Adipose tissue (tissue), 3 donors: ENCODE data around the gene RAB3IP. TPM values are rescaled to one million over a fixed set of nuclear protein-coding genes. Genes with fewer than 3 reads are reported as not detected.
"Not testable (repeated sequence)": the region's sequence is repeated elsewhere in the genome, so short reads cannot be mapped to it uniquely, and the experiment has no call there.

Experiments used
- H3K27ac ChIP-seq: one replicate; pipeline ENCODE4 v1.5.1; 2013; ENCODE audit warnings: low read depth, low read length
- WGBS, 3 donors: extraction: QIAGEN DNeasy Blood & Tissue Kit; methylation state at CpG; one replicate each; pipeline ENCODE4 v1.1.7; 2013; 5-methylcytosine and 5-hydroxymethylcytosine counted together
- polyA plus RNA-seq, 3 donors: library from polyadenylated mRNA; stranded (reverse); fragments of 200-250 nt; gene quantifications; one replicate each; pipeline ENCODE4 v1.2.3, GENCODE V29; 2013
- donor health status: healthy with polysubstance abuse.
- donor health status: Bipolar disorder and iron deficiency.
- donor health status: healthy.

RAB3IP gene
- polyA plus RNA-seq, 3 donors: 1.9 to 13.6 (median 4.4) TPM

GRCh38 chr12:69739287-69740191 is 879 bp downstream of the RAB3IP start:
- 0 to 1% (median 0%) methylated on average over 47 to 66 of the region's 66 CpGs for WGBS, 3 donors
- no peak overlapping the region for H3K27ac ChIP-seq

- WGBS, 3 donors: 82 to 93% (median 92%) methylated on average over 4 of the region's 4 CpGs
- no peak overlapping the region for H3K27ac ChIP-seq
Observed at GRCh38 chr12:69744109-69744508, 5.4 kb downstream of the RAB3IP start.

DNA sequence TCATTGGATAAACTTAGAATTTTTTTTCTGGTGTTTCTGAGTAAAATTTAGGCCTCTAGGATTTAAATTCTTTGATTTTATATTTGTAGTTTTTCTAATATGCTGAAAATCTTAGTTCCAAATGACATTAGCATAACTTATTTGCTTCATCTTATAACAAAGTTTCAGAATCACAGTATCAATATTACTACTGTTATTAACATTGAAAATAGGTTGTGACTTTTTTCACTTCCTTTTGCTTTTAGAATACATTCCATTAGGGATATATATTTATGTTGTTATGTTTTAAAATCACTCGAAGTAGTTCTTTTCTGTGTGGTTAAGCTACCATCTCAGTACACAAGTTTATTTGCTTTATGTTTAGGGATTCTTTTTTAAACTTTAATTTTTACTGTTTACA is 12.8 kb downstream of the RAB3IP start:
- WGBS, 3 donors: 57 to 78% (median 75%) methylated on average over 1 of the region's 1 CpG

DNA sequence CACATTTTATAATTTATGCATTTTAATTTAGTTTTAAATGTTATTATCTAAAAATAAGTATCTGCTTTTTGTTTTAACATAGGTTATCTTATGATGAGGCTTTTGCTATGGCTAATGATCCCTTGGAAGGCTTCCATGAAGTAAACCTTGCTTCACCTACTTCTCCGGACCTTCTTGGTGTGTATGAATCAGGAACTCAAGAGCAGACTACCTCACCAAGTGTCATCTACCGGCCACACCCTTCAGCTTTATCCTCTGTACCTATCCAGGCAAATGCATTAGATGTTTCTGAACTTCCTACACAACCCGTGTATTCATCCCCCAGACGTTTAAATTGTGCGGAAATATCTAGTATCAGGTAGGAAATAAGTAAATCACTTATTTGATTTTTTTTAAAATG is 16.6 kb downstream of the RAB3IP start:
- 93% methylated on average over 5 of the region's 5 CpGs for WGBS, 3 donors
- H3K27ac ChIP-seq: no peak overlapping the region

More for the DNA sequence above, 12.8 kb downstream of the RAB3IP start:
- H3K27ac ChIP-seq: no peak overlapping the region

- 93 to 96% (median 93%) methylated on average over 6 of the region's 6 CpGs for WGBS, 3 donors
- H3K27ac ChIP-seq: no peak overlapping the region
Observed at GRCh38 chr12:69756088-69756755, 17.6 kb downstream of the RAB3IP start.

DNA sequence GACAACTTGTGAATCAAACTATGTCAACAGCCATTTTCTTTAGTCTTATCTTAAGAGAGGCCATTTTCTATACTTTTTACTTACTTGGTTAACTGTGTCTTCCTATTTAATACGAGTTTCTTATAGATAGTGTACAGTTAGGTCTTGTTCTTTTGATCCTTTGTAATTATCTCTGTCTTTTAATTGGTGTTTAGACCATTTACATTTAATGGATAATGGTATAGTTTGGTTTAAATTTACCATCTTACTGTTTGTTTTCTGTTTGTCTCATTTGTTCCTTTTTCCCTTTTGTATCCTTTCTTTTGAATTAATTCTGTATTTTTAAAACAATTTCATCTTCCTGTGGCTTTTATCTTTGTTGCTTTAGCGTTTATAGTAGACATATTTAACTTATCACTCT is 19.4 kb downstream of the RAB3IP start:
- WGBS, 3 donors: 86 to 97% (median 90%) methylated on average over 2 of the region's 2 CpGs
- H3K27ac ChIP-seq: no peak overlapping the region

- H3K27ac ChIP-seq: not testable (repeated sequence)
- whole genome bisulfite sequencing, 3 donors: 96 to 99% (median 97%) methylated on average over 18 to 39 of the region's 39 CpGs
Observed at GRCh38 chr12:69759581-69759980, 20.9 kb downstream of the RAB3IP start.

DNA sequence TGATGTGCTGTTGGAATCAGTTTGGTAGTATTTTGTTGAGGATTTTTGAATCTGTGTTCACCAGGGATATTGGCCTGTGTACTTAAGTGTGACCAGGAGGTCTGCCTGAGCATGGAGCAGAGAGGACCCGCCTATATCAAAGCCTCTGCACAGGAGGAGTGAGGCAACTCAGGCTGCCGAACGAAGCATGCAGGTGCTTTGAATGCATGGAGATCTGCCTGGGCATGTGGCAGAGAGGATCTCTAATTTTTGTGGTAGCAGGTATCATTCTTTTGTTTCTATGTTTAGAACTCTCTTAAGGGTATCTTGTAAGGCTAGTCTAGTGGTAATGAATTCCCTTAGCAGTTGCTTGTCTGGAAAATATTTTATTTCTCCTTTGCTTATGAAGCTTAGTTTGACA is 26.9 kb downstream of the RAB3IP start:
- no peak overlapping the region for H3K27ac ChIP-seq
- WGBS, 3 donors: 87 to 98% (median 93%) methylated on average over 3 of the region's 3 CpGs

DNA sequence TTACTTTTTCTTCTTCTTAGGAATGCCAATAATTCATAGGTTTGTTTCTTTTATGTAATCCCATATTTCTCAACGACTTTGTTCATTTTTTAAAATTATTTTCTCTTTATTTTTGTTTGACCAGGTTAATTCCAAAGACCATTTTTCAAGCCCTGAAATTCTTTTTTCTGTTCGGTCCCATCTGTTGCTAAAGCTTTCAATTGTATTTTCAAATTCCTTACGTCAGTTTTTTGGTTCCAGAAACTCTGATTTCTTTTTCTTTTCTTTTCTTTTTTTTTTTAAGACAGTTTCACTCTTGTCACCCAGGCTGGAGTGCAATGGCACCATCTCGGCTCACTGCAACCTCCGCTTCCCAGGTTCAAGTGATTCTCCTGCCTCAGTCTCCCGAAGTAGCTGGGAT is 27.6 kb downstream of the RAB3IP start:
- H3K27ac ChIP-seq: no peak overlapping the region
- 92 to 97% (median 92%) methylated on average over 6 of the region's 6 CpGs for WGBS, 3 donors

DNA sequence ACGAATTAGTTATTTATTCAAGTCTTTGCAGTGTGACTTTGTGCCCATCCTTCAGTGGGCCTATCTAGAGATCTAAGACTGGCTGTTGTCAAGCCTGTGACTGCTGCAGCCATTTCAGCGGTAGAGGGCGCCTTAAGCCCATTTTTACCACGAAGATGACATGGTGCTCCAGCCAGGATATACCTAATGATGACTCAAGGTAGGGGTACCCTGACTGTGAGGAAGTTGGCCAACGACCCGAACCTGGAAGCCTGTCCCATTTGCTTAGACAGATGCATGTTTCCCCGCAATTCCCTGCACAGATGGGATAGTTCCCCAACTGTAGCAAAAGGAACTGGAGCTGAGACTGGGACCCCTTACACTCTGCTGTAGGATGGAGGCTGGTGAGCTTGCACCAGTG is 41.3 kb downstream of the RAB3IP start:
- no peak overlapping the region for H3K27ac ChIP-seq
- 64 to 72% (median 70%) methylated on average over 7 of the region's 7 CpGs for WGBS, 3 donors

- 83 to 89% (median 87%) methylated on average over 6 of the region's 6 CpGs for WGBS, 3 donors
- H3K27ac ChIP-seq: no peak overlapping the region
Observed at GRCh38 chr12:69783365-69783764, 44.7 kb downstream of the RAB3IP start.

DNA sequence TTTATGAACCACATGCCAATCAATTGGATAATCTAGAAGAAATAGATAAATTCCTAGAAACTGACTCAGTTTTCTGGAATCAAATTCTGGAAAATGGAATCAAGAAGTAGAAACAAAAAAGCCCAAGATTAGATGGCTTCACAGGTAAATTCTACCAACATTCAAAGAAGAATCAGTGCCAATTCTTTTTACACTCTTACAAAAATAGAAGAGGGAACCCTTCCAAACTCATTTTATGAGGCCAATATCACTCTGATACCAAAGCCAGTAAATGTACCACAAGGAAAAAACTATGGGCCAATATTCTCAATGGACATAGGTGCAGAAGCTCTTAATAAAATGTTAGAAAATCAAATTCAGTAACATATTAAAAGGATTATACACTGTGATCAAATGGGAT is 50.7 kb downstream of the RAB3IP start:
- H3K27ac ChIP-seq: no peak overlapping the region

DNA sequence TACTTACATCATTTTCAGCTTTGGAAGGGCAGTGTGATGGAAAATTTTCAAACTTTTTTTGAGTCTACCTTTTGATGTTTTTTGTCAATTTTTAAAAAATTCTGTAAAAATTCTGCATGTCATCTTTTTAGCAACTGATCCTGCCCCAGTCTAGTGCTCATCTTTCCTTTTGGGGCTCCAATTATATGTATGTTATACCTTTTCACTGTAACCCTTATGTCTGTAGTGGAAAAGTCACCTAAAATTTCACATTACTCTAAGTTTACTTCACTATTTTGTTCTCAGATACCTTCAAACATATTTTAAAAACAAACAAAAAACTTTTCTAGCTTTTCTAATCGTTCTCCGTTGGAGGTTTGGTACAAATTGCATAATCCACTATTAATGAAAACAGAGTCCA is 53.9 kb downstream of the RAB3IP start:
- 89 to 95% (median 94%) methylated on average over 2 of the region's 2 CpGs for WGBS, 3 donors
- H3K27ac ChIP-seq: no peak overlapping the region

GRCh38 chr12:69807101-69807897 is 68.6 kb downstream of the RAB3IP start:
- not testable (repeated sequence) for H3K27ac ChIP-seq
- WGBS, 3 donors: 96 to 97% (median 97%) methylated on average over 60 to 62 of the region's 62 CpGs

DNA sequence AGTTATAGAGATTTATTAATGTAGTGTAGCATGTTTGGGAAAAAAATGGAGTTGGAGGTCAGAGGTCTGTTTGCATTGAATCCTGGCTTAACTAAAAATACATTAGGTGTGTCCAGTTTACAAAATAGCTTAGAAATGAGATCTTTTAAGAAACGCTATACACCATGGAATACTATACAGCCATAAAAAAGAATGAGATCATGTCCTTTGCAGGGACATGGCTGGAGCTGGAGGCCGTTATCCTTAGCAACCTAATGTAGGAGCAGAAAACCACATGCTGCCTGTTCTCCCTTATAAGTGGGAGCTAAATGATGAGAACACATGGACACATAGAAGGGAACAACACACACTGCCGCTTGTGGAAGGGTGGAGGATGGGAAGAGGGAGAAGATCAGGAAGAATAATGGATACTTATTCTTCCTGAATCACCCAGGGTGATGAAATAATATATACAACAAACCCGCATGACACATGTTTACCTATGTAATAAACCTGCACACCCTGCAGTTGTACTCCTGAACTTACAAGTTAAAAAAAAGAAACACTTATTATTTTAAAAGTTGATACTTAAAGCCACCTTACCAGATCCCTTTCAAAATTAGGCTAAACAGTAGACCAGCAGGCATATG is 72.3 kb downstream of the RAB3IP start:
- no peak overlapping the region for H3K27ac ChIP-seq

GRCh38 chr12:69816082-69816481 is 77.4 kb downstream of the RAB3IP start:
- 95 to 97% (median 97%) methylated on average over 3 of the region's 3 CpGs for WGBS, 3 donors

More for the DNA sequence above, 72.3 kb downstream of the RAB3IP start:
- WGBS, 3 donors: 70 to 93% (median 71%) methylated on average over 4 of the region's 4 CpGs

DNA sequence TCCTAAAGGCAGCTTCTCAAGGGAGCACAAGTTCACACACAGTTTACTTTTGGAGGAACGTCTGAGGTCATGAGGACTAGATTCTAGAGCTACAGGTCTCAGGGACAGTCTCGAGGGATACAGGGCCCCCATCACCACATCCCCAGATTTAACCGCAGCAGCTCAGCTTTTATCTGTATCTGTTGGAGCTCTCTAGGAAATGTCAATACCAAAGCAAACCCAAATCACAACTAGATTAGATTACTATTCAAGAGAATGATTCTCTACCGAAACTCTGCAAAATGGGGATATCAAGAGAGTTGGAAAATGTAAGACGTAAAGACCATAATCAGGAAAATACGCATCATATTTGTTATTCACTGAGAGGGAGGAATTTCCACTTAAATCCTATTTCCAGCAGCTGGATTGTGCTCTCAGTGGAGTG is 82.4 kb downstream of the RAB3IP start:
- no peak overlapping the region for H3K27ac ChIP-seq

More at GRCh38 chr12:69816082-69816481, 77.4 kb downstream of the RAB3IP start:
- no peak overlapping the region for H3K27ac ChIP-seq

DNA sequence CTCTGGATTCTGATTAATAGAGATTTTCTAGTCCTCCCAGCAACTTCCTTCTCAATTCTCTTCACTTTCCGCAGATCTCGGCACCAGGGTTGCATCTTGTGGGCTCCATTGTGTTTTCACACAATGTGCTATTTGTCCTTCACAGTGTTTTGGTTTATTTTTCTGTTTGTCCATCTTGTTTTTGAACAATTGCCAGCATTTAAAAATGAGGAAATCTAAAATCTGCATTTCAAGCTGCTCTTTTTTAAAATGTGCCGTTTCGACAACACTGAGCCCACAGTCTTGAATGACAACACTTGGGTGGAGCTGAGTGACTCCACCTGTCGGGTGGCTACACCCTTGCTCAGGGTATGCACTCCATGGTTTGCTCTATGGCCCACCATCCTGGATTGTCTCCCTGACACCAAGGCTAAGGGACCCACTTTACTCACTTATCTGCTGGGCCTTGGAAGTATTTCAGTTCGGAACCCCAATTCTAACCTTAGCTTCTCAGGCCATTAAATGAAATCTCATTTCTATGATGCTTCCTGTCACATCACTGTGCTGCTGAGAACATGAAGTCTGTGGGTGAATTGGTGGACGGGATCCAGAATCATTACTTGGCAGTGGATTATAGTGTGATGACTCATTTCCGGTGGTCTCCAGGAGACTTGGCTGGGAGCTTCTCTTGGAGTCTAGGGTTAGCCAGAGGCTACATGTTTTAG is 82.9 kb downstream of the RAB3IP start:
- WGBS, 3 donors: 26 to 35% (median 33%) methylated on average over 8 of the region's 8 CpGs
- no peak overlapping the region for H3K27ac ChIP-seq

More for the DNA sequence above, 82.4 kb downstream of the RAB3IP start:
- 37 to 70% (median 61%) methylated on average over 6 of the region's 6 CpGs for WGBS, 3 donors
